K562 (cell line): ENCODE measurements around the gene NDUFB7. TPM values are rescaled to one million over a fixed set of nuclear protein-coding genes. Genes with fewer than 3 reads are reported as not detected.

ENCODE experiments used
- EP300 ChIP-seq: IDR thresholded peaks from 2 replicates; pipeline ENCODE4 v1.6.1; 2012; ENCODE audit warnings: low read length, improper control_type of control experiment
- GABPA ChIP-seq: fragments of 200-800 bp; sonication (Bioruptor generic); conservative IDR thresholded peaks from 2 replicates; pipeline ENCODE4 v1.6.1; 2016; ENCODE audit warnings: low read depth, missing genetic modification characterization, missing compliant biosample characterization
- KLF10 ChIP-seq: fragments of 250-450 bp; sonication (Bioruptor Pico); IDR thresholded peaks from 2 replicates; pipeline ENCODE4 v1.6.1; 2021; ENCODE audit warnings: matching md5 sums
- MBD2 ChIP-seq: sonication (generic); IDR thresholded peaks from 2 replicates; pipeline ENCODE4 v1.6.1; 2016; ENCODE audit warnings: low read depth, borderline replicate concordance
- SIRT6 ChIP-seq: IDR thresholded peaks from one replicate; pipeline ENCODE4 v1.6.1; 2012; ENCODE audit warnings: low read depth, mild to moderate bottlenecking, control low read depth, inconsistent platforms, low read length, moderate library complexity
- SNIP1 ChIP-seq: fragments of 450-650 bp; IDR thresholded peaks from 2 replicates; pipeline ENCODE4 v1.7.1; 2017; ENCODE audit warnings: low read depth, mild to moderate bottlenecking
- TOE1 ChIP-seq, 2 experiments: fragments of 450-650 bp in 1 of 2; sonication (generic) in 1 of 2; formaldehyde crosslinking in 1 of 2; IDR thresholded peaks; 2 replicates each; pipeline versions ENCODE4 v1.7.1 to v1.8.0; 2016 to 2022; ENCODE audit warnings: borderline replicate concordance in 2 of 2, mild to moderate bottlenecking in 2 of 2, antibody characterized with exemption in 1 of 2, inconsistent platforms in 1 of 2, low read depth in 1 of 2, missing genetic modification reagents in 1 of 2, moderate library complexity in 1 of 2
- ZNF143 ChIP-seq: sonication (generic); formaldehyde crosslinking; IDR thresholded peaks from 2 replicates; pipeline ENCODE4 v1.9.0; 2022; ENCODE audit warnings: mild to moderate bottlenecking, missing genetic modification reagents
- polyA plus RNA-seq, 8 experiments: library from polyadenylated mRNA; depleted of rRNA in 4 of 8; stranded (reverse) in 5 of 8; unstranded in 3 of 8; fragments of >200 nt; fragmentation: Nextera tagmentation in 2 of 8; fragmentation: Illumina TruSeq in 1 of 8; extraction: Ambion mirVana in 2 of 8; extraction: Trizol in 1 of 8; gene quantifications; 2 replicates each; pipeline versions ENCODE4 v1.2.1 to v1.2.3, GENCODE V29; 2011 to 2014; ENCODE audit warnings: inconsistent platforms in 1 of 8, missing spikeins in 1 of 8
- total RNA-seq, 7 experiments: library from RNA; depleted of rRNA in 6 of 7; stranded (reverse); fragments of >200 nt in 6 of 7; fragmentation: Illumina TruSeq in 2 of 7; extraction: Trizol in 2 of 7; gene quantifications; 2 replicates each; pipeline versions ENCODE4 v1.2.1 to v1.2.3, GENCODE V29; 2011 to 2021; ENCODE audit warnings: low replicate concordance in 1 of 7
- TF ChIP-seq, protein P1 (sequence below): IDR thresholded peaks from 2 replicates; pipeline ENCODE4 v1.6.1; 2012; ENCODE audit warnings: low read depth, low read length, improper control_type of control experiment, borderline replicate concordance
- TF ChIP-seq, protein P2 (sequence below): fragments of 250-450 bp; sonication (Bioruptor Pico); IDR thresholded peaks from 2 replicates; pipeline ENCODE4 v1.4.0; 2020; ENCODE audit warnings: borderline replicate concordance
- TF ChIP-seq, protein P3 (sequence below), 2 experiments: fragments of 450-650 bp in 1 of 2; IDR thresholded peaks; 2 replicates each; pipeline ENCODE4 v1.6.1; 2011 to 2017; ENCODE audit warnings: low read depth in 2 of 2, antibody characterized with exemption in 1 of 2, borderline replicate concordance in 1 of 2, low read length in 1 of 2, mild to moderate bottlenecking in 1 of 2, mixed read lengths in 1 of 2; ENCODE audit not compliant: control insufficient read depth in 1 of 2
- TF ChIP-seq, protein P4 (sequence below): fragments of 450-650 bp; IDR thresholded peaks from 2 replicates; pipeline ENCODE4 v1.6.1; 2016; ENCODE audit warnings: antibody characterized with exemption
- TF ChIP-seq, protein P5 (sequence below): fragments of 150-350 bp; conservative IDR thresholded peaks from 2 replicates; pipeline ENCODE4 v1.6.1; 2014; ENCODE audit warnings: low read length

NDUFB7 gene
- total and polyA plus RNA-seq, 9 of the 15 experiments (the other 6 are each of a cell fraction or from before 2014, with no cell fraction given) = 14.9 to 842 (median 137) TPM

DNA sequence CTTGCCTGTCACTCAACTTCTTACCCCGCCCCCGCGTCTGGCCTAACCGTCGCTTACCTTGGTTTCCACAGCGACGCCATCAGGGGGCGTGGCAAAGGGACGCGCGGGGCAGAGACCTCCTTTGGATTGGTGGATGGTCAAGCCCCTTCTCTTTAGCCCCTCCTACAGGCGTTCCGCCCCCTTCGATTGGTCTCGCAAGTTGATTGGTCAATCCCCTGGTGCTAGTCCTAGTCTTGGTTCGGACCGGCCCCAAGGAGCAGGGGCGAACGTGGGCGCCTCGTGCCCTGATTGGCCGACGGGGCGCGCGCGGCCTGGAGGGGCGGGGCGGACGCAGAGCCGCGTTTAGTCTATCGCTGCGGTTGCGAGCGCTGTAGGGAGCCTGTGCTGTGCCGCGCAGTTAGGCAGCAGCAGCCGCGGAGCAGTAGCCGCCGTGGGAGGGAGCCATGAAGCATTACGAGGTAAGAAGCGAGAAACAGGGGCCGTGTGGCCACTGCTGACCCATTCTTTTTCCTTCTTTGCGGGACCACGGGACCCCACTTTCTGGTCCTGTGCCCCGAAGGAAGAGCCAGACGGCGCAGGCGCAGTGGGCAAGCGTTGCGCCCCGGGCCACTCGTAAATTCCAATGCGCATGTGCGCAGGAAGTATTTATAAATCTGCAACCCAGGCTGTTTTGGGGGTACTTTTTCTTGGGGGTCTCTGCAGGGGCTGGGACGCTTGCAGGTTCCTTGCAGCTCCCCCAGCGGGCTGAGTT is 42.4 kb downstream of the NDUFB7 start, which contains the start of gene TECR (continued):
- TF ChIP-seq, protein P1, sequence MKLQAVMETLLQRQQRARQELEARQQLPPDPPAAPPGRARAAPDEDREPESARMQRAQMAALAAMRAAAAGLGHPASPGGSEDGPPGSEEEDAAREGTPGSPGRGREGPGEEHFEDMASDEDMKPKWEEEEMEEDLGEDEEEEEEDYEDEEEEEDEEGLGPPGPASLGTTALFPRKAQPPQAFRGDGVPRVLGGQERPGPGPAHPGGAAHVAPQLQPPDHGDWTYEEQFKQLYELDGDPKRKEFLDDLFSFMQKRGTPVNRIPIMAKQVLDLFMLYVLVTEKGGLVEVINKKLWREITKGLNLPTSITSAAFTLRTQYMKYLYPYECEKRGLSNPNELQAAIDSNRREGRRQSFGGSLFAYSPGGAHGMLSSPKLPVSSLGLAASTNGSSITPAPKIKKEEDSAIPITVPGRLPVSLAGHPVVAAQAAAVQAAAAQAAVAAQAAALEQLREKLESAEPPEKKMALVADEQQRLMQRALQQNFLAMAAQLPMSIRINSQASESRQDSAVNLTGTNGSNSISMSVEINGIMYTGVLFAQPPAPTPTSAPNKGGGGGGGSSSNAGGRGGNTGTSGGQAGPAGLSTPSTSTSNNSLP = no peak
- TF ChIP-seq KLF10 (CRISPR knock-in tag) = no peak
- TF ChIP-seq ZNF143 = no peak
- no peak for TF ChIP-seq EP300
- TF ChIP-seq, protein P2, sequence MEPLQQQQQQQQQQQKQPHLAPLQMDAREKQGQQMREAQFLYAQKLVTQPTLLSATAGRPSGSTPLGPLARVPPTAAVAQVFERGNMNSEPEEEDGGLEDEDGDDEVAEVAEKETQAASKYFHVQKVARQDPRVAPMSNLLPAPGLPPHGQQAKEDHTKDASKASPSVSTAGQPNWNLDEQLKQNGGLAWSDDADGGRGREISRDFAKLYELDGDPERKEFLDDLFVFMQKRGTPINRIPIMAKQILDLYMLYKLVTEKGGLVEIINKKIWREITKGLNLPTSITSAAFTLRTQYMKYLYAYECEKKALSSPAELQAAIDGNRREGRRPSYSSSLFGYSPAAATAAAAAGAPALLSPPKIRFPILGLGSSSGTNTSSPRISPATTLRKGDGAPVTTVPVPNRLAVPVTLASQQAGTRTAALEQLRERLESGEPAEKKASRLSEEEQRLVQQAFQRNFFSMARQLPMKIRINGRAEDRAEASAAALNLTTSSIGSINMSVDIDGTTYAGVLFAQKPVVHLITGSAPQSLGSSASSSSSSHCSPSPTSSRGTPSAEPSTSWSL = no peak
- TF ChIP-seq, protein P3, sequence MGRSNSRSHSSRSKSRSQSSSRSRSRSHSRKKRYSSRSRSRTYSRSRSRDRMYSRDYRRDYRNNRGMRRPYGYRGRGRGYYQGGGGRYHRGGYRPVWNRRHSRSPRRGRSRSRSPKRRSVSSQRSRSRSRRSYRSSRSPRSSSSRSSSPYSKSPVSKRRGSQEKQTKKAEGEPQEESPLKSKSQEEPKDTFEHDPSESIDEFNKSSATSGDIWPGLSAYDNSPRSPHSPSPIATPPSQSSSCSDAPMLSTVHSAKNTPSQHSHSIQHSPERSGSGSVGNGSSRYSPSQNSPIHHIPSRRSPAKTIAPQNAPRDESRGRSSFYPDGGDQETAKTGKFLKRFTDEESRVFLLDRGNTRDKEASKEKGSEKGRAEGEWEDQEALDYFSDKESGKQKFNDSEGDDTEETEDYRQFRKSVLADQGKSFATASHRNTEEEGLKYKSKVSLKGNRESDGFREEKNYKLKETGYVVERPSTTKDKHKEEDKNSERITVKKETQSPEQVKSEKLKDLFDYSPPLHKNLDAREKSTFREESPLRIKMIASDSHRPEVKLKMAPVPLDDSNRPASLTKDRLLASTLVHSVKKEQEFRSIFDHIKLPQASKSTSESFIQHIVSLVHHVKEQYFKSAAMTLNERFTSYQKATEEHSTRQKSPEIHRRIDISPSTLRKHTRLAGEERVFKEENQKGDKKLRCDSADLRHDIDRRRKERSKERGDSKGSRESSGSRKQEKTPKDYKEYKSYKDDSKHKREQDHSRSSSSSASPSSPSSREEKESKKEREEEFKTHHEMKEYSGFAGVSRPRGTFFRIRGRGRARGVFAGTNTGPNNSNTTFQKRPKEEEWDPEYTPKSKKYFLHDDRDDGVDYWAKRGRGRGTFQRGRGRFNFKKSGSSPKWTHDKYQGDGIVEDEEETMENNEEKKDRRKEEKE (IDR thresholded peaks at IDR 0.05; ENCODE audit: borderline replicate concordance in 1 of 2, control insufficient read depth in 1 of 2, low read depth in 2 of 2, low read length in 1 of 2) = no peak
- no peak for TF ChIP-seq TOE1 (IDR thresholded peaks at IDR 0.05; ENCODE audit: borderline replicate concordance)
- no peak for TF ChIP-seq TOE1 (CRISPR knock-in tag; IDR thresholded peaks at IDR 0.05; ENCODE audit: borderline replicate concordance, low read depth)
- TF ChIP-seq SIRT6 = no peak
- no peak for TF ChIP-seq GABPA (tag)
- TF ChIP-seq, protein P4, sequence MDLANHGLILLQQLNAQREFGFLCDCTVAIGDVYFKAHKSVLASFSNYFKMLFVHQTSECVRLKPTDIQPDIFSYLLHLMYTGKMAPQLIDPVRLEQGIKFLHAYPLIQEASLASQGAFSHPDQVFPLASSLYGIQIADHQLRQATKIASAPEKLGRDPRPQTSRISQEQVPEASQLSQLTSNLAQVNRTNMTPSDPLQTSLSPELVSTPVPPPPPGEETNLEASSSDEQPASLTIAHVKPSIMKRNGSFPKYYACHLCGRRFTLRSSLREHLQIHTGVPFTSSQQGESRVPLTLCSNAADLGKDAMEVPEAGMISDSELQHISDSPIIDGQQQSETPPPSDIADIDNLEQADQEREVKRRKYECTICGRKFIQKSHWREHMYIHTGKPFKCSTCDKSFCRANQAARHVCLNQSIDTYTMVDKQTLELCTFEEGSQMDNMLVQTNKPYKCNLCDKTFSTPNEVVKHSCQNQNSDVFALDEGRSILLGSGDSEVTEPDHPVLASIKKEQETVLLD = peak; percentile 92
- TF ChIP-seq MBD2 = peak; percentile 89
- TF ChIP-seq SNIP1 = no peak
- TF ChIP-seq, protein P5, sequence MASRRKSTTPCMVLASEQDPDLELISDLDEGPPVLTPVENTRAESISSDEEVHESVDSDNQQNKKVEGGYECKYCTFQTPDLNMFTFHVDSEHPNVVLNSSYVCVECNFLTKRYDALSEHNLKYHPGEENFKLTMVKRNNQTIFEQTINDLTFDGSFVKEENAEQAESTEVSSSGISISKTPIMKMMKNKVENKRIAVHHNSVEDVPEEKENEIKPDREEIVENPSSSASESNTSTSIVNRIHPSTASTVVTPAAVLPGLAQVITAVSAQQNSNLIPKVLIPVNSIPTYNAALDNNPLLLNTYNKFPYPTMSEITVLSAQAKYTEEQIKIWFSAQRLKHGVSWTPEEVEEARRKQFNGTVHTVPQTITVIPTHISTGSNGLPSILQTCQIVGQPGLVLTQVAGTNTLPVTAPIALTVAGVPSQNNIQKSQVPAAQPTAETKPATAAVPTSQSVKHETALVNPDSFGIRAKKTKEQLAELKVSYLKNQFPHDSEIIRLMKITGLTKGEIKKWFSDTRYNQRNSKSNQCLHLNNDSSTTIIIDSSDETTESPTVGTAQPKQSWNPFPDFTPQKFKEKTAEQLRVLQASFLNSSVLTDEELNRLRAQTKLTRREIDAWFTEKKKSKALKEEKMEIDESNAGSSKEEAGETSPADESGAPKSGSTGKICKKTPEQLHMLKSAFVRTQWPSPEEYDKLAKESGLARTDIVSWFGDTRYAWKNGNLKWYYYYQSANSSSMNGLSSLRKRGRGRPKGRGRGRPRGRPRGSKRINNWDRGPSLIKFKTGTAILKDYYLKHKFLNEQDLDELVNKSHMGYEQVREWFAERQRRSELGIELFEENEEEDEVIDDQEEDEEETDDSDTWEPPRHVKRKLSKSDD = no peak
